GM13977 (cell line): ENCODE data around the gene SEMA4D.

Experiments
- DNase-seq: peaks from one replicate; pipeline ENCODE4 v3.0.0; 2012; ENCODE audit warnings: low spot score
- CTCF ChIP-seq: IDR thresholded peaks from 2 replicates; pipeline ENCODE4 v1.5.1; 2012; ENCODE audit warnings: mild to moderate bottlenecking, control low read depth; ENCODE audit not compliant: insufficient read depth; ENCODE audit errors: extremely low read depth, missing control alignments
- in situ Hi-C: fragments of 300-500 bp; cut with MboI; formaldehyde crosslinking; loops from one replicate; pipeline ENCODE4 v1.12.0; 2022; ENCODE audit warnings: low sequenced_read_pairs, low pct_unique_long_range_greater_than_20kb, mixed read lengths, inconsistent platforms; ENCODE audit not compliant: unreplicated experiment

Gene SEMA4D

GRCh38 chr9:89356782-89357181 is 141.1 kb downstream of the SEMA4D start:
- in situ Hi-C loops = no loop called here
- no peak for TF ChIP-seq CTCF
- no peak for DNase-seq

- TF ChIP-seq CTCF = no peak
- in situ Hi-C loops = no loop called here
- no peak for DNase-seq
Measured at GRCh38 chr9:89354471-89354870, 143.4 kb downstream of the SEMA4D start.

- no peak for DNase-seq
- TF ChIP-seq CTCF = no peak
- in situ Hi-C loops = no loop called here
Measured at GRCh38 chr9:89353989-89354388, 143.9 kb downstream of the SEMA4D start.

GRCh38 chr9:89352874-89353649 is 144.9 kb downstream of the SEMA4D start:
- TF ChIP-seq CTCF = no peak
- no peak for DNase-seq
- in situ Hi-C loops = no loop called here

- no peak for DNase-seq
- TF ChIP-seq CTCF = no peak
- in situ Hi-C loops = no loop called here
Measured at GRCh38 chr9:89352451-89352850, 145.5 kb downstream of the SEMA4D start.

- TF ChIP-seq CTCF = no peak
- no peak for DNase-seq
- in situ Hi-C loops = no loop called here
Measured at GRCh38 chr9:89351584-89352300, 146.2 kb downstream of the SEMA4D start.
